IPS-15b (cell line): ENCODE results near the gene GRM4.
"Not testable (repeated sequence)": the region's sequence is repeated elsewhere in the genome, so short reads cannot be mapped to it uniquely, and the experiment has no call there.

Source experiments
- H3K27me3 ChIP-seq: one replicate; pipeline ENCODE4 v1.6.1; 2013; ENCODE audit warnings: low read length; ENCODE audit not compliant: control insufficient read depth, insufficient read depth
- H3K36me3 ChIP-seq: one replicate; pipeline ENCODE4 v1.6.1; 2013; ENCODE audit warnings: low read length; ENCODE audit not compliant: control insufficient read depth, insufficient read depth
- H3K4me1 ChIP-seq: one replicate; pipeline ENCODE4 v1.6.1; 2013; ENCODE audit warnings: mild to moderate bottlenecking, low read length; ENCODE audit not compliant: control insufficient read depth, insufficient read depth
- H3K4me3 ChIP-seq: one replicate; pipeline ENCODE4 v1.5.1; 2013; ENCODE audit warnings: low read depth, low read length
- H3K9ac ChIP-seq: one replicate; pipeline ENCODE4 v1.6.1; 2013; ENCODE audit warnings: low read depth, mild to moderate bottlenecking, low read length
- H3K9me3 ChIP-seq: one replicate; pipeline ENCODE4 v1.6.1; 2013; ENCODE audit warnings: mild to moderate bottlenecking, low read length; ENCODE audit not compliant: control insufficient read depth, insufficient read depth

The GRM4 gene

GRCh38 chr6:34051331-34051919, 94.5 kb downstream of the GRM4 start:
- H3K27me3 ChIP-seq, result no peaks in the 10 kb centered on the region
- H3K4me1 ChIP-seq, result peaks cover 6% of the 10 kb centered on the region
- H3K36me3 ChIP-seq, result peaks cover 4% of the 10 kb centered on the region
- no peak overlapping the region for H3K4me3 ChIP-seq
- H3K9me3 ChIP-seq, result no peaks in the 10 kb centered on the region
- no peak overlapping the region for H3K9ac ChIP-seq

- Histone ChIP-seq H3K27me3 (no peaks in the 10 kb centered on the region), H3K36me3 (peaks cover 4% of the 10 kb centered on the region), H3K4me1 (peaks cover 6% of the 10 kb centered on the region)
Observed at GRCh38 chr6:34050691-34051090, 95.2 kb downstream of the GRM4 start.

GRCh38 chr6:34049395-34050342, 96.2 kb downstream of the GRM4 start:
- no peaks in the 10 kb centered on the region for H3K27me3 ChIP-seq
- H3K9me3 ChIP-seq, result no peaks in the 10 kb centered on the region
- peaks cover 6% of the 10 kb centered on the region for H3K4me1 ChIP-seq
- H3K4me3 ChIP-seq, result no peak overlapping the region
- no peak overlapping the region for H3K9ac ChIP-seq
- H3K36me3 ChIP-seq, result peaks cover 4% of the 10 kb centered on the region

More at GRCh38 chr6:34050691-34051090, 95.2 kb downstream of the GRM4 start:
- Histone ChIP-seq H3K9ac (no peak overlapping the region), H3K4me3 (no peak overlapping the region), H3K9me3 (no peaks in the 10 kb centered on the region)

DNA sequence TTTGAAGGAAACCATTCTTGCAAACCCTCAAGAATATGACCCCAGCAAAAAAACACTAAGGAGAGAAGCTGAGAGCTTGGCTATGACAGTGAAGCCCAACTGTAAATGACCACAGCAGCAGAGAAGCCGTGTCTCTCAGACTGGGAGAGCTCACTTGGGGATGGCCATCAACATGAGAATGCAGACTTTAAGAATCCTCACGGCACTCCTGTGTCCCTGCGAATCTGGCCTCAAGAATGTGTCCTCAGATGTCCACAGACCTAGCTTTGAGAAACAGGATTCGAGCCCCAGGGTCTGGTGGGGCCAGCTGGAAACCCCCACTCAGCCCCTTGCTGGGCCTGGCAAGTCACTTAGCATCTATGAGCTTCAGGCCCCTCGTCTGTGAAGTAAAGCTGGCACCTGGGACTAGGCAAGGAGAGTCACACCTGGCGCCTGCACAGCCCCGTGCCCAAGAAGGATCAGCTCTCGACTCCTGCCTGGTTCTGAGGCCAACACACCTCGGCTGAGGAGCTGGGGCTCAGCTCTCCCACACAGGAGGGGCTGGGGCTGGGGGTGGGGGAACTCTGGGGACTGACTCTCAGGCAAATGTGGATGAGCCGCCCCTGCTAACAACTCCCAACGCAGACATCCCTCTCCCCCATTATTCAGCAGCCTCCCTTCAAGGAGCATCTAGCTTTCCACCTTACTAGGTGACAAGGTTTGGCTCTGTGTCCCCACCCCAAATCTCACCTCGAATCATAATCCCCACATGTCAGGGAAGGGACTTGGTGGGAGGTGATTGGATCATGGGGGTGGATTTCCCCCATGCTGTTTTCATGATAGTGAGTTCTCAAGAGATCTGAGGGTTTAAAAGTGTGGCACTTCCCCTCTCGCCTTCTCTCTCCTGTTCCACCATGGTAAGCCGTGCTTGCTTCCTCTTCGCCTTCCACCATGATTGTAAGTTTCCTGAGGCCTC, 97.7 kb downstream of the GRM4 start:
- H3K4me3 ChIP-seq, result no peak overlapping the region
- peaks cover 4% of the 10 kb centered on the region for H3K36me3 ChIP-seq
- H3K4me1 ChIP-seq, result no peaks in the 10 kb centered on the region
- H3K27me3 ChIP-seq, result no peaks in the 10 kb centered on the region
- no peak overlapping the region for H3K9ac ChIP-seq
- no peaks in the 10 kb centered on the region for H3K9me3 ChIP-seq

GRCh38 chr6:34046617-34047016, 99.3 kb downstream of the GRM4 start:
- Histone ChIP-seq H3K36me3 (peaks cover 4% of the 10 kb centered on the region), H3K4me3 (no peak overlapping the region), H3K9ac (no peak overlapping the region), H3K9me3 (no peaks in the 10 kb centered on the region), H3K27me3 (no peaks in the 10 kb centered on the region), H3K4me1 (no peaks in the 10 kb centered on the region)

DNA sequence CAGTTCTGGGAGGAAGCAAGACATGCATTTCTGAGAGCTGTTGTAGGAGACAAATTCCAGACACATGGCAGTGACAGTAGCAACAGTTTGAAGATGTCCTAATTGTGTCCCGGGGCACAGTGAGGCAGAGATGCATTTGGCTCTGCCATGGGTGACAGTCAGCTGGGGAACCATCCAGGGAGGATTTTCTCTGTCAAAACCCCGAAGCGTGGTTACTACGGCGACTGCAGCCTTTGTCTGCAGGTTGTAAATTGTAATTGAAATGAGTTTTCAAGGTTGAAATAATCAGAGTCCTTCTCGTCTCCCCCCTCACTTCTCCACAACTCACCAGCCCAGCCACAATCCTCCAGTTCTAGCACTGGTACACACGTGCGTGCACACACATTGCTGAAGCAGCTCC, 100.1 kb downstream of the GRM4 start:
- no peaks in the 10 kb centered on the region for H3K27me3 ChIP-seq
- H3K4me1 ChIP-seq, result no peaks in the 10 kb centered on the region

GRCh38 chr6:34044945-34045595, 100.8 kb downstream of the GRM4 start:
- H3K27me3 ChIP-seq, result no peaks in the 10 kb centered on the region
- peaks cover 3% of the 10 kb centered on the region for H3K36me3 ChIP-seq
- no peaks in the 10 kb centered on the region for H3K4me1 ChIP-seq
- no peaks in the 10 kb centered on the region for H3K9me3 ChIP-seq
- H3K9ac ChIP-seq, result no peak overlapping the region
- H3K4me3 ChIP-seq, result no peak overlapping the region

More for the DNA sequence above, 100.1 kb downstream of the GRM4 start:
- H3K9ac ChIP-seq, result no peak overlapping the region
- H3K36me3 ChIP-seq, result peaks cover 4% of the 10 kb centered on the region
- no peaks in the 10 kb centered on the region for H3K9me3 ChIP-seq
- no peak overlapping the region for H3K4me3 ChIP-seq

- H3K27me3 ChIP-seq, result no peaks in the 10 kb centered on the region
- H3K36me3 ChIP-seq, result peaks cover 3% of the 10 kb centered on the region
- H3K9me3 ChIP-seq, result no peaks in the 10 kb centered on the region
- no peaks in the 10 kb centered on the region for H3K4me1 ChIP-seq
- H3K4me3 ChIP-seq, result no peak overlapping the region
- H3K9ac ChIP-seq, result no peak overlapping the region
Observed at GRCh38 chr6:34043359-34043758, 102.5 kb downstream of the GRM4 start.

DNA sequence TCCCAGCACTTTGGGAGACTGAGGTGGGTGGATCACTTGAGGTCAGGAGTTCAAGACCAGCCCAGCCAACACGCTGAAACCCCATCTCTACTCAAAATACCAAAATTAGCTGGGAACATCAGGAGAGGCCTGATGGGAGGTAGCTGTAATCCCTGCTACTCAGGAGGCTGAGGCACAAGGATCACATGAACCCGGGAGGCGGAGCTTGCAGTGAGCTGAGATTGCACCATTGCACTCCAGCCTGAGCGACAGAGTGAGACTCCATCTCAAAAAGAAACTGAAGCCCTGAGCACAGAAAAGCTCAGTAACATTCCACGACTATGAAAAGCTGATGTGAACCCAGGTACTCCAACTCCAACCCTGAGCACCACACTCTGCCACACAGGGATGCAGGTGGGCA, 103.9 kb downstream of the GRM4 start:
- not testable (repeated sequence) for H3K36me3 ChIP-seq, H3K9me3 ChIP-seq, H3K4me1 ChIP-seq, H3K27me3 ChIP-seq, H3K4me3 ChIP-seq, H3K9ac ChIP-seq

GRCh38 chr6:34041385-34041784, 104.5 kb downstream of the GRM4 start:
- Histone ChIP-seq H3K27me3 (no peaks in the 10 kb centered on the region), H3K4me3 (no peak overlapping the region), H3K36me3 (peaks cover 6% of the 10 kb centered on the region), H3K9ac (no peak overlapping the region), H3K9me3 (no peaks in the 10 kb centered on the region), H3K4me1 (no peaks in the 10 kb centered on the region)

DNA sequence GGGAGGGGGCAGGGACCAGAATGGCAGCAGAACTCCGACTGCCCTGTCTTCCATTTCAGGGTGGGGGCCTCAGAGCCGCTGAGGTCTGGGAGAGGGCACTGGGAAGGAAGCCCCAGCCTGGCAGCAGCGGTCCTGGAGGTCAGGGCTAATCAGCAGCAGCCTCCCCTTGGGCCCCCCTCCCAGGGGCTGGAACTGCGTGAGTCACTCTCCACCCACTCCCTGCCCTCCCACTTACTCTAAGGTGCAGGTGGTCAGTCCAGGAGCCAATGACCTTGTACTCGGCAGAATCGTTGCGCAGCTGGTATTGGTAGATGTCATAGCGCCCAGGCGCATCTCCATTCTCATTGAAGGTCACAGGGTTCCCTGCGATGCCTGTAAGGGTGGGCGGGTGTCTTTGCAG, 105.9 kb downstream of the GRM4 start:
- Histone ChIP-seq H3K27me3 (no peaks in the 10 kb centered on the region), H3K9ac (no peak overlapping the region), H3K4me3 (no peak overlapping the region), H3K4me1 (no peaks in the 10 kb centered on the region), H3K36me3 (peaks cover 11% of the 10 kb centered on the region), H3K9me3 (no peaks in the 10 kb centered on the region)
